ENCODE data around the gene SLC25A45. TPM values are rescaled to one million over a fixed set of nuclear protein-coding genes. Genes with fewer than 3 reads are reported as not detected.

SLC25A45 gene
- total RNA-seq, result 5.6 TPM
- long read RNA-seq, result 0 reads

- intact Hi-C loops (cut with DNase I), result loop anchor here (1.0 to 5.0 kb wide), 3 partner anchors 37 to 125 kb away; no protein-coding TSS in a partner anchor
- peak; percentile 95 for DNase-seq (ENCODE audit: missing footprints)
- ATAC-seq, result peak; percentile 94
Measured at GRCh38 chr11:65382033-65382803, at the start of gene SLC25A45. SLC25A45 (minus strand) TSS chr11:65382646; CDS start chr11:65381951, 695 bp downstream.

GRCh38 chr11:65431451-65432099 is 49.1 kb upstream of the SLC25A45 start:
- intact Hi-C loops (cut with DNase I), result no loop called here
- ATAC-seq (no peak), DNase-seq (ENCODE audit: missing footprints) (no peak)

GRCh38 chr11:65430406-65431217 is 48.2 kb upstream of the SLC25A45 start:
- DNase-seq (ENCODE audit: missing footprints) (no peak), ATAC-seq (no peak)
- intact Hi-C loops (cut with DNase I), result no loop called here

- DNase-seq (ENCODE audit: missing footprints), result peak; percentile 84
- intact Hi-C loops (cut with DNase I), result no loop called here
- ATAC-seq, result peak; percentile 21
Measured at GRCh38 chr11:65429724-65430405, 47.4 kb upstream of the SLC25A45 start.

- intact Hi-C loops (cut with DNase I), result no loop called here
- DNase-seq (ENCODE audit: missing footprints), result no peak
- no peak for ATAC-seq
Measured at GRCh38 chr11:65429068-65429681, 46.7 kb upstream of the SLC25A45 start.

- intact Hi-C loops (cut with DNase I), result no loop called here
- DNase-seq (ENCODE audit: missing footprints) (no peak), ATAC-seq (no peak)
Measured at GRCh38 chr11:65428578-65429067, 46.2 kb upstream of the SLC25A45 start.

- intact Hi-C loops (cut with DNase I), result no loop called here
- no peak for DNase-seq (ENCODE audit: missing footprints)
- peak; percentile 6 for ATAC-seq
Measured at GRCh38 chr11:65427691-65428577, 45.5 kb upstream of the SLC25A45 start.

- intact Hi-C loops (cut with DNase I), result no loop called here
- DNase-seq (ENCODE audit: missing footprints) (no peak), ATAC-seq (no peak)
Measured at GRCh38 chr11:65426839-65427690, 44.6 kb upstream of the SLC25A45 start.

- intact Hi-C loops (cut with DNase I), result no loop called here
- DNase-seq (ENCODE audit: missing footprints) (no peak), ATAC-seq (no peak)
Measured at GRCh38 chr11:65425971-65426838, 43.8 kb upstream of the SLC25A45 start.

- DNase-seq (ENCODE audit: missing footprints) (no peak), ATAC-seq (no peak)
- intact Hi-C loops (cut with DNase I), result no loop called here
Measured at GRCh38 chr11:65425105-65425970, 42.9 kb upstream of the SLC25A45 start.

GRCh38 chr11:65424205-65425104 is 42.0 kb upstream of the SLC25A45 start:
- no peak for ATAC-seq
- intact Hi-C loops (cut with DNase I), result no loop called here
- no peak for DNase-seq (ENCODE audit: missing footprints)

- no peak for DNase-seq (ENCODE audit: missing footprints)
- intact Hi-C loops (cut with DNase I), result no loop called here
- ATAC-seq, result no peak
Measured at GRCh38 chr11:65423516-65424204, 41.2 kb upstream of the SLC25A45 start.
